NCI-H748 (cell line): ENCODE results near the gene SGK1.
"Not testable (repeated sequence)": the region's sequence is repeated elsewhere in the genome, so short reads cannot be mapped to it uniquely, and the experiment has no call there.

ENCODE experiments used
- DNase-seq: peaks from one replicate; lab custom pipeline; 2025; ENCODE audit not compliant: unreplicated experiment; lab: John Stamatoyannopoulos, UW

SGK1 gene

GRCh38 chr6:134255280-134255679 is 62.6 kb downstream of the SGK1 start:
- DNase-seq, result not testable (repeated sequence)

- no peak for DNase-seq
These were observed 63.8 kb downstream of the SGK1 start for GRCh38 chr6:134254118-134254517.

GRCh38 chr6:134253681-134254080 is 64.2 kb downstream of the SGK1 start:
- no peak for DNase-seq

- DNase-seq, result no peak
These were observed 66.6 kb downstream of the SGK1 start for GRCh38 chr6:134251320-134251719.

- no peak for DNase-seq
These were observed 67.1 kb downstream of the SGK1 start for GRCh38 chr6:134250776-134251175.

- DNase-seq, result no peak
These were observed 67.9 kb downstream of the SGK1 start for GRCh38 chr6:134249759-134250602.

GRCh38 chr6:134249239-134249758 is 68.6 kb downstream of the SGK1 start:
- DNase-seq, result no peak

GRCh38 chr6:134247844-134248580 is 69.9 kb downstream of the SGK1 start:
- DNase-seq, result no peak

GRCh38 chr6:134247231-134247833 is 70.6 kb downstream of the SGK1 start:
- no peak for DNase-seq

GRCh38 chr6:134245706-134246105 is 72.2 kb downstream of the SGK1 start:
- DNase-seq, result no peak

GRCh38 chr6:134245041-134245440 is 72.9 kb downstream of the SGK1 start:
- DNase-seq, result no peak

- no peak for DNase-seq
These were observed 77.1 kb downstream of the SGK1 start for GRCh38 chr6:134240665-134241431.

GRCh38 chr6:134238960-134239795 is 78.7 kb downstream of the SGK1 start:
- no peak for DNase-seq

GRCh38 chr6:134238006-134238405 is 79.9 kb downstream of the SGK1 start:
- DNase-seq, result no peak

GRCh38 chr6:134235937-134236751 is 81.8 kb downstream of the SGK1 start:
- DNase-seq, result no peak

GRCh38 chr6:134235334-134235733 is 82.6 kb downstream of the SGK1 start:
- DNase-seq, result not testable (repeated sequence)

GRCh38 chr6:134233180-134233955 is 84.5 kb downstream of the SGK1 start:
- DNase-seq, result no peak

- no peak for DNase-seq
These were observed 87.0 kb downstream of the SGK1 start for GRCh38 chr6:134230940-134231339.
